Embryonic facial prominence (tissue), 1 donor: ENCODE results near the gene PGAM2.

ENCODE experiments used
- DNase-seq: peaks from one replicate; pipeline ENCODE4 v3.0.0-alpha.2; 2016; ENCODE audit errors: extremely low spot score

The PGAM2 gene

GRCh38 chr7:44085546-44085945, 20.2 kb upstream of the PGAM2 start:
- no peak for DNase-seq

GRCh38 chr7:44084701-44085100, 19.3 kb upstream of the PGAM2 start:
- no peak for DNase-seq

- DNase-seq = no peak
Observed at GRCh38 chr7:44083796-44084195, 18.4 kb upstream of the PGAM2 start.

- DNase-seq = peak; percentile 98
Observed at GRCh38 chr7:44082541-44083207, 17.3 kb upstream of the PGAM2 start.

- no peak for DNase-seq
Observed at GRCh38 chr7:44081266-44081748, 15.9 kb upstream of the PGAM2 start.

- no peak for DNase-seq
Observed at GRCh38 chr7:44080686-44081265, 15.4 kb upstream of the PGAM2 start.

- DNase-seq = no peak
Observed at GRCh38 chr7:44080118-44080517, 14.8 kb upstream of the PGAM2 start.

GRCh38 chr7:44079331-44080021, 14.1 kb upstream of the PGAM2 start:
- no peak for DNase-seq

- no peak for DNase-seq
Observed at GRCh38 chr7:44078521-44078920, 13.2 kb upstream of the PGAM2 start.

GRCh38 chr7:44077681-44078091, 12.3 kb upstream of the PGAM2 start:
- no peak for DNase-seq

GRCh38 chr7:44077061-44077460, 11.7 kb upstream of the PGAM2 start:
- no peak for DNase-seq

- DNase-seq = no peak
Observed at GRCh38 chr7:44076101-44076895, 10.9 kb upstream of the PGAM2 start.

- no peak for DNase-seq
Observed at GRCh38 chr7:44075296-44076075, 10.1 kb upstream of the PGAM2 start.

- DNase-seq = no peak
Observed at GRCh38 chr7:44074349-44074695, 9.0 kb upstream of the PGAM2 start.

GRCh38 chr7:44073664-44074348, 8.4 kb upstream of the PGAM2 start:
- DNase-seq = no peak

- DNase-seq = no peak
Observed at GRCh38 chr7:44072364-44073231, 7.2 kb upstream of the PGAM2 start.

- DNase-seq = no peak
Observed at GRCh38 chr7:44071726-44072363, 6.5 kb upstream of the PGAM2 start.

GRCh38 chr7:44068054-44068453, 2.7 kb upstream of the PGAM2 start:
- no peak for DNase-seq
